LNCaP clone FGC (cell line): ENCODE data around the gene BMPR1A.

ENCODE experiments used
- DNase-seq: peaks from one replicate; pipeline ENCODE4 v3.0.0-alpha.2; 2011; ENCODE audit warnings: low read depth
- H3K4me3 ChIP-seq: 2 replicates; pipeline ENCODE4 v1.5.1; 2011; ENCODE audit warnings: mild to moderate bottlenecking, low read depth, low read length, control low read depth
- TF ChIP-seq, protein P1 (sequence below): IDR thresholded peaks from 2 replicates; pipeline ENCODE4 v1.5.1; 2012; ENCODE audit warnings: mild to moderate bottlenecking; ENCODE audit not compliant: control insufficient read depth, insufficient read depth; ENCODE audit errors: extremely low read depth

The BMPR1A gene

GRCh38 chr10:86871563-86872183 is 115.3 kb downstream of the BMPR1A start:
- no peak overlapping the region for H3K4me3 ChIP-seq
- TF ChIP-seq, protein P1, sequence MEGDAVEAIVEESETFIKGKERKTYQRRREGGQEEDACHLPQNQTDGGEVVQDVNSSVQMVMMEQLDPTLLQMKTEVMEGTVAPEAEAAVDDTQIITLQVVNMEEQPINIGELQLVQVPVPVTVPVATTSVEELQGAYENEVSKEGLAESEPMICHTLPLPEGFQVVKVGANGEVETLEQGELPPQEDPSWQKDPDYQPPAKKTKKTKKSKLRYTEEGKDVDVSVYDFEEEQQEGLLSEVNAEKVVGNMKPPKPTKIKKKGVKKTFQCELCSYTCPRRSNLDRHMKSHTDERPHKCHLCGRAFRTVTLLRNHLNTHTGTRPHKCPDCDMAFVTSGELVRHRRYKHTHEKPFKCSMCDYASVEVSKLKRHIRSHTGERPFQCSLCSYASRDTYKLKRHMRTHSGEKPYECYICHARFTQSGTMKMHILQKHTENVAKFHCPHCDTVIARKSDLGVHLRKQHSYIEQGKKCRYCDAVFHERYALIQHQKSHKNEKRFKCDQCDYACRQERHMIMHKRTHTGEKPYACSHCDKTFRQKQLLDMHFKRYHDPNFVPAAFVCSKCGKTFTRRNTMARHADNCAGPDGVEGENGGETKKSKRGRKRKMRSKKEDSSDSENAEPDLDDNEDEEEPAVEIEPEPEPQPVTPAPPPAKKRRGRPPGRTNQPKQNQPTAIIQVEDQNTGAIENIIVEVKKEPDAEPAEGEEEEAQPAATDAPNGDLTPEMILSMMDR = no peak
- no peak for DNase-seq

DNA sequence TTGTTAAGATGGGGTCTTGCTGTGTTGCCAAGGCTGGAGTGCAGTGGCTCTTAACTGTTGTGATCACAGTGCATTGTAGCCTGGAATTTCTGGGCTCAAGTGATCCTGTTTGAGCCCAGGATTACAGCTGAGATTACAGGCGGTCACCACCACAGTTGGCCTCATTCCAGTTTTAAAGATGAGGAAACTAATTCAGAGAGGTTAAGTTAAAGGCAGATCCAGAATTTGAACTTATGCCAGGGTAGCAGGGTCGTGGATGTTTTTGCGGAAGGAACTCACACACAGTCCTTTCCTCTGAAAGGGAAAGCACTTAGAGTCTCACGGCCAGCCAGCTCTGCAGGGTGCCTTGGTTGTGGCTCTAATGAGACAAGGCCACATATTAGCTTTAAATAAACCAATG is 116.3 kb downstream of the BMPR1A start:
- TF ChIP-seq, protein P1 = no peak
- no peak for DNase-seq

DNA sequence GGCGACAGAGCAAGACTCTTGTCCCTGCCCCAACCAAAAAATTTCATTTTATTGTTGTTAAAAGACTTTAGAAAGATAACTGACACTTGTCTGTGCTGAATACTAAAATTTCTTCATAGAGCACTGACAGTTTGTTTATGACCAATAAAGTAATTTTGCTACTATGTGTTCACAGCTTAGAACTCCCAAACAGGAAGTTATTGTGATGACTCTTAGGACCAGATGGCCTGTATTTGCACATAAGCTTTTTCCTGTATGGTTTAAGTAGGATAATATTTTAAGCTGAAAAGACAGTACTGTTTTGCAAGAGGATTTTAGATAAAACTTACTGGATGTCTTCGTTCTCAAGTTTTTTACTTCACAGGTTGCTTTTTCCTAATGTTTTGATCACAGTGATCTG is 120.3 kb downstream of the BMPR1A start:
- H3K4me3 ChIP-seq = no peak overlapping the region
- no peak for DNase-seq
- TF ChIP-seq, protein P1 = no peak

More for the DNA sequence above, 116.3 kb downstream of the BMPR1A start:
- H3K4me3 ChIP-seq = no peak overlapping the region

GRCh38 chr10:86878983-86879713 is 122.7 kb downstream of the BMPR1A start:
- no peak overlapping the region for H3K4me3 ChIP-seq
- TF ChIP-seq, protein P1 = no peak
- DNase-seq = no peak

DNA sequence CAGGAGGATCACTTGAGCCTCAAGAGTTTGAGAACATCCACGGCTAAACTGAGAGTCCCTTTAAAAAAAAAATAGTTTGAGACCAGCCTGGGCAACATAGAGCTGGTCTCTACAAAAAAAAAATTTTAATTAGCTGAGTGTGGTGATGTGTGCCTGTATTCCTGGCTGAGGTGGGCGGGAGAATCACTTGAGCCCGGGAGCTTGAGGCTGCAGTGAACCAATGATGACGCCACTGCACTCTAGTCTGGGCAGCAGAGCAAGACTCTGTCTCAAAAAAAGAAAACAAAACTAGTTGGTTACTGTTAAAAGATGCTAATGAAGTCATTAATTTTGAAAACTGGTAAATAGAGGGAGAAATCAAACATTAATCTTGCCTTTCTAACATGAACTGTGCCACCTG is 124.6 kb downstream of the BMPR1A start:
- no peak for DNase-seq
- H3K4me3 ChIP-seq = no peak overlapping the region
- TF ChIP-seq, protein P1 = no peak

GRCh38 chr10:86888585-86889381 is 132.4 kb downstream of the BMPR1A start:
- no peak for DNase-seq
- H3K4me3 ChIP-seq = no peak overlapping the region
- TF ChIP-seq, protein P1 = no peak
